ENCODE results near the gene PPP3CA. TPM values are rescaled to one million over a fixed set of nuclear protein-coding genes. Genes with fewer than 3 reads are reported as not detected.

The PPP3CA gene
- total RNA-seq, 1 experiment from 2014 or later, result 133 TPM

GRCh38 chr4:101287324-101287723, 60.0 kb downstream of the PPP3CA start:
- peaks cover 83% of the 10 kb centered on the region for H3K79me2 ChIP-seq (ENCODE audit: insufficient read depth, low read length)
- TF ChIP-seq RAD21 (IDR thresholded peaks at IDR 0.05; ENCODE audit: low read depth) (no peak), SIN3A (IDR thresholded peaks at IDR 0.05; ENCODE audit: low read depth) (no peak), POLR2A (IDR thresholded peaks at IDR 0.05; ENCODE audit: borderline replicate concordance, extremely low read depth, insufficient read depth, insufficient read length) (no peak), EZH2 (IDR thresholded peaks at IDR 0.05) (no peak), ATF3 (IDR thresholded peaks at IDR 0.05) (no peak), JUND (IDR thresholded peaks at IDR 0.05) (no peak), CEBPB (IDR thresholded peaks at IDR 0.05; ENCODE audit: low read depth) (no peak), POLR2AphosphoS5 (IDR thresholded peaks at IDR 0.05; ENCODE audit: low read depth, low read length) (no peak), SRF (IDR thresholded peaks at IDR 0.05; ENCODE audit: low read depth) (no peak), YY1 (IDR thresholded peaks at IDR 0.05; ENCODE audit: extremely low read depth, insufficient replicate concordance, low read depth, low read length) (no peak), TCF7L2 (IDR thresholded peaks at IDR 0.05; ENCODE audit: borderline replicate concordance, extremely low read depth, insufficient read depth, insufficient read length) (no peak), REST (IDR thresholded peaks at IDR 0.05; ENCODE audit: low read depth) (no peak), FOSL1 (IDR thresholded peaks at IDR 0.05; ENCODE audit: low read depth) (no peak), CTCF (IDR thresholded peaks at IDR 0.05 in 2 of 3, conservative IDR thresholded peaks at IDR 0.05 in 1 of 3; ENCODE audit: borderline replicate concordance in 1 of 3, insufficient read depth in 1 of 3, low read depth in 2 of 3, low read length in 2 of 3) (no peak), MAX (IDR thresholded peaks at IDR 0.05) (no peak), ZNF274 (IDR thresholded peaks at IDR 0.05; ENCODE audit: low read depth, low read length) (no peak), ELF1 (IDR thresholded peaks at IDR 0.05; ENCODE audit: borderline replicate concordance, low read depth) (no peak), ZBTB33 (IDR thresholded peaks at IDR 0.05; ENCODE audit: extremely low read depth, insufficient replicate concordance, low read length) (no peak)

More at GRCh38 chr4:101287324-101287723, 60.0 kb downstream of the PPP3CA start:
- DNase-seq (ENCODE audit: low read depth, low spot score) (no peak), ATAC-seq (no peak)
- H3K9me2 ChIP-seq (ENCODE audit: insufficient read depth), result no peaks in the 10 kb centered on the region
- ChIA-PET CTCF (no interaction called here), RAD21 (ENCODE audit: low non-redundant PET in 1 of 2, low total read pairs in 2 of 2, uncharacterized antibody in 2 of 2, unreplicated experiment in 2 of 2) (no interaction called here), POLR2A (no interaction called here)
- no peak overlapping the region for H3K9ac ChIP-seq (ENCODE audit: low read length)
- H4K20me1 ChIP-seq (ENCODE audit: insufficient read depth), result no peaks in the 10 kb centered on the region
- no peak overlapping the region for H3K27ac ChIP-seq (ENCODE audit: low read depth, low read length)
- peaks cover 9 to 15% of the 10 kb centered on the region in 2 experiments; a peak in 3 of 4 replicates for H3K4me1 ChIP-seq (ENCODE audit: control insufficient read depth in 1 of 2, insufficient read depth in 2 of 2, low read length in 2 of 2)
- no peak overlapping the region for H3K4me2 ChIP-seq (ENCODE audit: low read length)
- H3K36me3 ChIP-seq (ENCODE audit: control insufficient read depth in 1 of 2, insufficient read depth in 2 of 2, low read length in 2 of 2), result no peaks in the 10 kb centered on the region
- intact Hi-C loops (cut with micrococcal nuclease), result no loop called here
- no peaks in the 10 kb centered on the region for H3K9me3 ChIP-seq (ENCODE audit: control insufficient read depth in 1 of 2, insufficient read depth in 1 of 2, low read depth in 1 of 2, low read length in 2 of 2)
- no peak overlapping the region for H3K4me3 ChIP-seq (replicated peaks in 1 of 2; ENCODE audit: low read depth in 1 of 2, low read length in 2 of 2)
- H3K27me3 ChIP-seq (ENCODE audit: insufficient read depth, low read length), result no peaks in the 10 kb centered on the region
- no TSS peak for BruUV-seq (replicated peaks)
- H2AFZ ChIP-seq (ENCODE audit: low read depth, low read length, poor library complexity, severe bottlenecking), result no peak overlapping the region

Measured in HCT116 (cell line).